HG03135 (cell line): ENCODE results near the gene MIPEP.
A peak's percentile ranks its signal among the peaks of the same experiment; 100 is the strongest.

Source experiments
- ATAC-seq: cut with Tn5 transposase; IDR thresholded peaks from one replicate; pipeline ENCODE4 v1.9.1; 2021; ENCODE audit warnings: mild to moderate bottlenecking, moderate library complexity; ENCODE audit not compliant: unreplicated experiment

MIPEP gene

GRCh38 chr13:23722726-23723453, 166.3 kb downstream of the MIPEP start:
- ATAC-seq = no peak

GRCh38 chr13:23718996-23719395, 170.2 kb downstream of the MIPEP start:
- no peak for ATAC-seq

DNA sequence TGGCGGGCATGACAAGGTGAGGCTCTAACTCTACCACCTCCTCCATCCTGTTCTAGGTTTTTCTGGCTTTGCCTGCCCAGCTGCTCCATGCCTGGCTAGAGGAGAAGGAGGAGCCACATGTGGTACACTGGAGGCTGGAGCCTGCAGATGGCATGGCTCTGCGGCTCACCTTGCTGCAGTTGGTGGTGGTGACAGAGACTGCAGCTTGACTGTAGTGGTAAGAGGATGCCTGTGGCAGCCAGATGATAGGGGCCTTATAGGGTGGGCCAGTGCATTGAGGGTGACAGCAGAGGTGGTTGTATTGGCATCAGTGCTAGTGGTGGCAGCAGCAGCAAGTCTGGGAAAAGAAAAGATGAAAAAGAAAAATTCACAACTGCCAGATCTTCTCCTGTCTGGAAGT, 172.8 kb downstream of the MIPEP start:
- ATAC-seq = no peak

DNA sequence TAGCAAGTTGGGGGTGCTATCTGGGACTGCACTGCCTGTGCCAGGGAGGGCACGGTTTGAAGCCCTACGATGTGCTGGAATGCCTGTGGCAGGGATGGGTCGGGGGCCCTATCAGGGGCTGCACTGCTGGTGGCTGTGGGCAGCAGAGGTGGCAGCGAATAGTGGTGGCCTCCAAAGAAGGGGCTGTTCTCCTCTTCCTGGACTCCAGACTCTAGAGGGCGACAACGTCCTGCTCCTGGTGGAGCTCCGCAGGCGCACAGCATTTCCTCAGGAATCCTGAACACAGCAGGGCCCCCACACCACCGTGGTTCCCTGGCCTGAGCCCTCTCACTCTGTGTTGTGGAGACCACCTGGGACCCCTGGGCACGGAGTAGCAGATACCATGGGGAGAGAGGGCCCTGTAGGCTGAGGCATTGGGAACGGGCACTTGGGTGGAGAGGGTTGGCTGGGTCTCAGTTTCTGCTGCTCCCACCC, 173.4 kb downstream of the MIPEP start:
- ATAC-seq = no peak

- no peak for ATAC-seq
These were observed 174.0 kb downstream of the MIPEP start for GRCh38 chr13:23715092-23715761.

- no peak for ATAC-seq
These were observed 174.5 kb downstream of the MIPEP start for GRCh38 chr13:23714672-23715071.

DNA sequence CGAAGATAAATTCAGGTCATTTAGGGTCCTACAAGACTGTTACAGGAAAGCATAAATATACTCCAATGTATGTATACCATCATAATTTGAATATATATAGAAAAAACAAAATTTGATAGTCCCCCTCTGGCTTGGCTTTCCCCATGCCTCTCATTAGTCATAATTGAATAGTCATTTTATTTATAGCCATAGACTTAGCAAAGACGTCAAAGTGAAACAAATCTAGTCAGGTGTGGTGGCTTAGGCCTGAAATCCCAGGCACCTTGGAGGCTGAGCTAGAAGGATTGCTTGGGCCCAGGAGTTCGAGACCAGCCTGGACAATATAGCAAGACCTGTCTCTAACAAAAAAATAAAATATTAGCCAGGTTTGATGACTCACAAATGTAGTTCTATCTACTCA, 177.8 kb downstream of the MIPEP start:
- ATAC-seq = no peak

DNA sequence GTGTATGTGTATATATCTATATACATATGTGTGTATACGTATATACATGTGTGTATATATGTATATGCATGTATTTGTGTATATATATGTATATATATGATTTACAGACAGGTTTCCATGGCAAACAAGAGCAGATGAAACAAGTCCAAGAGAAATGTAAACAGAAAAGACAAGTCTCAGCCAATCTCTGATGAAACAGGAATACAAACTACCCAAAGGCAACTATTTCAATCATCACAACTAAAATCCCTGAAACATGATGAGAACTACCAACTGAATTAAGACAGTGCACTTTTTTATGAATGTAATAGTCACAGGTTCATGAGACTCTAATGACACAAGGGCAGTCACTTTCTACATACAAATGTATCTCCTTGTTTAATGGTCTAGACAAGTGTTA, 178.8 kb downstream of the MIPEP start:
- ATAC-seq = no peak

DNA sequence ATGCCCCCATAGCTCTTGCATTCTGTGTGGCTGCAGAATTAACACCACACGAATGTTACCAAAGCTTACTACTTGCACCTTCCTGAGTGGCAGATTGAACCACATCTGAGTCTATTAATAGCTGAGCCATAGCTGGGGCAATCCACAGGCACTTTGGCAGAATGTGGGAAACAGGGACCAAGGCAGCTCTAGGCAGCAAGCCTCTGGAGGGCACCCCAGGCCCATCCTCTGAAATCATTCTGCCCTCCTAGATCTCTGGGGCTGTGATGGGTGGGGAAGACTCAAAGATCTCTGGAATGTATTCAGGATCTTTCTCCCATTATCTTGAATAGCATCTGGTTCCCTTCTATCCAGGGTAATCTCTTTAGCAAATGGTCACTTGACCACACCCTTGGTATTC, 179.7 kb downstream of the MIPEP start:
- no peak for ATAC-seq

- ATAC-seq = no peak
These were observed 181.5 kb downstream of the MIPEP start for GRCh38 chr13:23707674-23708073.

DNA sequence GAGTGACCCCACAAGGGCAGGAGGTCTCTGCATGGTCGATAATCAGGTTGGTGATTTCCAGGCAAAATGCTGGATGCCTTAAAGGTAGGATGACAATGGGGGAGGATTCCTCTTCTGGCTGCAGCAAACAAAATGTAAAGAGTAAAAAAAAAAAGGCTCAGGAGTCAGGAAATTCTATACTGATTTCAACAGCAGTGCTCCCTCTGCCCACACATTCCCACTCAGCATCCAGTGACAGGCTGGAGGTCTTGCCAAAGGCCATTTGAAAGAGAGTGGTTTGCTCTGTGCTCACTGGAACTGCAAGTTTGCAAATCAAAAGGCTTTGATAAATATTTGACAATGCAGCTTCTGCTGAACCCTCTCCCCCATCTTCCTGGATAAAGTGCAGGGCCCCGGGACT, 183.6 kb downstream of the MIPEP start:
- no peak for ATAC-seq

DNA sequence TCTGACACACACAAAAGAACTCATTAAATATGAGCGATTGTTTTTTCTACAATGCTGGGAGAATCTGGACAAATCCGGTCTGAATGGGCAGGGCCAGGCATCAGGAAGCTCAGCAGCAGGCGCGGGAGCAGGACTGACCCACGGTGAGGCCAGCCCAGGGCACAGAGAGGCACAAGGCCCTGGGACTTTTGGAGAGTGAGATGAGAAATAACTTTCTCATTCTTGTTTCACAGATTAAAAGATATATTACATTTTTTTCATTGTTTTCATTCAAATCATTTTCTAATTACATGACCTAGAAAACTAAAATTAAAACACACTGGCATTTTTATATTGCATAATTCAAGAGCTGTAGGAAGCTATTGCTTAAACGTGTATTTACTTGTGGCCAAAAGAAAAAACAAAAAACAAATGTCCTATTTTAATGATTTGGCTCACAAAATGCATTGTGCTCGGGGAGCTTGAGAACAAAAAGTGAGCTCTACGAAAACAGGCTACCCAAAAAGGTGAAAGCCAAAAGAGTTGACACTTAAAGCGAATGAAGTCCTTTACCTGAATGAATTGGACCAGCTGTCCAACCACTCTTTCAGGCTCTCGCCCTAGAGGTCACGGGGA, 185.8 kb downstream of the MIPEP start:
- no peak for ATAC-seq

DNA sequence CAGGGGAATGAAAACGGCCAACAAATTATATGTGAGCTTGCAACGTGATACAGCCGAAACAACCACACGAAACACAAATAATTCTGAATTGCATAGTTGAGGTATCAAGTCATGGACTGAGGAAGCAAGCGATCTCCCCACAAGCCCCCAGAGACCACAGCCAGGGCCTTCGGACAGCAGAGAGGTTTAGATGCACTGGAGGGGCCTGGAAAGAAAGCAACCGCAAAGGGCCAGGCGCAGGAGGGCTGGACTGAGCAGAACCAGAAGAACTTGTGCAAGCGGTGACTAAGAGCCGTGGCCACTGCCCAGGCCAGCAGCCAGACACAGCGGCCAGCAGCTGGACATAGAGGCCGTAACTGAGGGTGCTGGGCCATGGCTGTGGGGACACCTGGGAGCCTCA, 187.6 kb downstream of the MIPEP start:
- no peak for ATAC-seq

- no peak for ATAC-seq
These were observed 188.0 kb downstream of the MIPEP start for GRCh38 chr13:23701186-23701585.

DNA sequence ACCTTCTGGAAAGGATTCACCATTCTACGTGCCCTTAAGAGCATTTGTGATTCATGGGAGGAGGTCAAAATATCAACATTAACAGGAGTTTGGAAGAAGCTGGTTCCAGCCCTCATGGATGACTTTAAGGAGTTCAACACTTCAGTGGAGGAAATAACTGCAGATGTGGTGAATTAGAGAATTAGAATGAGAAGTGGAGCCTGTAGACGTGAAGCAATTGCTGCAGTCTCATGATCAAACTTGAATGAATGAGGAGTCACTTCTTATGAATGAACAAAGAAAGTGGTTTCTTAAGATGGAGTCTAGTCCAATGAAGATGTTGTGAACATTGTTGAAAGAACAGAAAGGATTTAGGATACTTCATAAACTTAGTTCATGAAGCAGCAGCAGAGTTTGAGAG, 189.9 kb downstream of the MIPEP start:
- ATAC-seq = no peak

GRCh38 chr13:23697772-23698313, 191.4 kb downstream of the MIPEP start:
- no peak for ATAC-seq

GRCh38 chr13:23696610-23697009, 192.6 kb downstream of the MIPEP start:
- ATAC-seq = no peak

DNA sequence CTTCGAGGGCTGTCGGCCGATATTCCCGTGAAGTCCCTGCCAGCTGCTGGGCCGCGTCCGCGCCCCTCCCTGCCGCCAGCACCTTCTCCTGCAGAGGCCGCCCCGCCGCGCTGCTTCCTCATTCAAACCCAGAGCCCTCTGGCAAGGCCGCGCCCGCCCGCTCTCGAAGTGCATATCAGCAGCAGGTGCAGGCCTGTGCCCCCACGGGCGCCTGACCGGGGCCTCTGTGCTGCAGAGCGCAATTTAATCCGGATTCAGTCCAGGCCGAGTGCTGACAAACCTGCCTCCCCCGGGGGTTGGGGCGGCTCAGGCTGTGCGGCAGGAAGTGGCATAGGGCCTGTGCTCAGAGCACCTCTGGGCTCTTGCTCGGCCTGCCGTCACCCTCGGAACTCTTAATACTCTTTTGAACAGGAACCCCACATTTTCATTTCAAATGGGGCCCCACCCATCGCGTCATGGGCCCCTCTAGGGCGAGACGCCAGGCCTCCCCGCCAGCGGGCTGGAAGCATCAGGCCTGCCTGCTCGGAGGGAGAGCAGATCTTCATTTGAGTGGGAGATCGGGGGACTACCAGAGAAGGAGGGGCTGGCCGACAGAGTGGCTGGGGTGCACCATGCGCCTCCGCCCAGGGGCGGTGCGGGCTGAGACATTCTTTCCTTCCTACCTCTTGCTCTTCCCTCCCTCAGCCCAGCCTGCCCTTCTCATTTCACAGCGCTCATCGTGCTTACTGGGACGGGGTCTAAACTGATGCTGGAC, 193.3 kb downstream of the MIPEP start:
- ATAC-seq = peak; percentile 89

- no peak for ATAC-seq
These were observed 194.0 kb downstream of the MIPEP start for GRCh38 chr13:23695196-23695595.

- no peak for ATAC-seq
These were observed 196.4 kb downstream of the MIPEP start for GRCh38 chr13:23692816-23693215.

DNA sequence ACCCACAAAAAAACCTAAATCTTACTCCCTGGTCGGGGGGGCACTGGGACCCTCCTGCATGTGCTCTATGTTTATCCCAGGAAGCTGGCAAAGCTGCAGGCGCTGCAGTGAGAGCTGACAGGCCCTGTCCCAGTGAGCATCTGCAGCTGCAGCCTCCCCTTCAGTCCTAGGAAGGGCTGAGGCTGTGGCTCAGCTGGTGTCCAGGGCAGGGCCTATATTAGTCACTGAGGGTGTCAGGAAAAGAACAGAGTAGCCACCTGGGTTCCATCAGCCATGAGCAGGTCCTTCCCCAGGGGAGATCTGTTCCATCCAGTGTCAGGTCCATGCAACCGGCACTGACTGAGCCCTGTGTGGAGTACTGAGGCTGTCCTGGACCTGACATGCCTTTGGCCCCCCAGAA, 198.5 kb downstream of the MIPEP start:
- ATAC-seq = no peak
